Body of pancreas (tissue), 4 donors: ENCODE results near the gene C19orf85. TPM values are rescaled to one million over a fixed set of nuclear protein-coding genes. Genes with fewer than 3 reads are reported as not detected.

Experiments
- ATAC-seq: fragments of 150-250 bp; one replicate; pipeline ENCODE4 v1.9.1; 2016
- DNase-seq, 4 donors: peaks; one replicate each; pipeline ENCODE4 v3.0.0-alpha.2; 2019
- H3K27ac ChIP-seq, 4 donors: fragments of 200-600 bp; sonication (generic); 1 replicate in 3 of 4; 2 replicates in 1 of 4; pipeline versions ENCODE4 v1.5.1 to v1.6.1; 2016 to 2019; ENCODE audit warnings: mild to moderate bottlenecking in 1 of 4, mixed read lengths in 1 of 4, moderate library complexity in 1 of 4
- H3K27me3 ChIP-seq, 2 donors: fragments of 200-600 bp; sonication (generic); one replicate each; pipeline ENCODE4 v1.6.0; 2016; ENCODE audit warnings: mild to moderate bottlenecking in 1 of 2
- H3K36me3 ChIP-seq, 2 donors: fragments of 200-600 bp; sonication (generic); replicated peaks in 1 of 2; 2 replicates each; pipeline ENCODE4 v1.5.1; 2016; ENCODE audit warnings: low read depth in 2 of 2; ENCODE audit not compliant: insufficient read depth in 1 of 2
- H3K4me1 ChIP-seq: fragments of 200-600 bp; sonication (generic); one replicate; pipeline ENCODE4 v1.6.0; 2016
- H3K4me3 ChIP-seq, 2 donors: fragments of 200-600 bp; sonication (generic); 1 replicate in 1 of 2; 2 replicates in 1 of 2; pipeline ENCODE4 v1.5.1; 2016 to 2019
- H3K9me3 ChIP-seq, 3 donors: fragments of 200-600 bp; sonication (generic); 1 replicate in 2 of 3; 2 replicates in 1 of 3; pipeline ENCODE4 v1.5.1; 2016
- POLR2A ChIP-seq, 3 donors: fragments of 450-650 bp; IDR thresholded peaks; one replicate each; pipeline ENCODE4 v1.6.1; 2016; ENCODE audit warnings: antibody characterized with exemption in 3 of 3, mild to moderate bottlenecking in 2 of 3
- WGBS, 2 donors: methylation state at CpG; one replicate each; pipeline ENCODE4 v1.1.5; 2017; 5-methylcytosine and 5-hydroxymethylcytosine counted together
- intact Hi-C: fragments of 100-400 bp; cut with DNase I; formaldehyde crosslinking; loops from one replicate; pipeline ENCODE4 v1.15.1; 2023
- total RNA-seq, 2 donors: library from RNA; depleted of rRNA; stranded (reverse); fragments of >200 nt; gene quantifications; one replicate each; pipeline ENCODE4 v1.1.0, GENCODE V29; 2016
- TF ChIP-seq, protein P1 (sequence below), 7 experiments: fragments of 450-650 bp in 4 of 7; fragments of 200-600 bp in 3 of 7; sonication (generic) in 3 of 7; IDR thresholded peaks; one replicate each; pipeline ENCODE4 v1.5.1; 2016 to 2019; ENCODE audit warnings: antibody characterized with exemption in 7 of 7

The C19orf85 gene
- total RNA-seq, 2 donors from 2014 or later: not detected

DNA sequence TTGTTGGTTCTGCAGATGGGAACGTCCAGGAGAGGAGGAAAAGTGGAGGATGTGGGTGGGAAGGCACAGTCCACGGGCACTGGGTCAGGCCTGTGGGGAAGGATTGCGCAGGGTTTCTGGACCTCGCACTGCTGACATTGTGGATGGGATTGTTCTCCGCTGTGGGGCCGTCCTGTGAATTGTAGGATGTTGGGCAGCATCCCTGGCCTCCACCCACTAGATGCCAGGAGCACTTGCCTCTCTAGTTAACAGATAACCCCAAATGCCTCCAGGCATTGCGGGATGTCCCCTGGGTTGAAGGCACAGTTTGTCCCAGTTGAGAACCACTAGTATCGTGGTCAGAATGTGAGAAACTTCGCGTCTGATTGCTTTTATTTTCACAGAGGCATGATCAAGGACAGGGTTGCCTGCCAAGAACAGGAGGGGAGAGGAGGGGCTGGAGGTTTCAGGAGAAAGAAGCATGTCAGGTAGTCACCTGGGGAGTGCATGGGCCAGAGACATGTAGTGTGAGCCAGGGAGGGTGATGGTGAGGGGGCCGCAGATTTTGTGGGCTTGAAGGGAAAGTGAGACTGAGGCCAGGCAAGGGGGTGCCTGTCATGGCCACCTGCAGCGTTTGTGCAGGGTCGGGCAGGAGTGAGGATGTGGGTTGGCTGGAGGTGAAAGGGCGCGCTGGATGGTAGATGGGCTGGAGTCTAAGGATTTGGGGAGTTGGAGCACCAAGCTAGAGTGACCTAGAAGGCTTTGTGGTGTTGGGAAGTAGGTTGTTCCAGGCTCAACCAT is 15.1 kb upstream of the C19orf85 start:
- TF ChIP-seq POLR2A (IDR thresholded peaks at IDR 0.05): no peak
- TF ChIP-seq, protein P1, sequence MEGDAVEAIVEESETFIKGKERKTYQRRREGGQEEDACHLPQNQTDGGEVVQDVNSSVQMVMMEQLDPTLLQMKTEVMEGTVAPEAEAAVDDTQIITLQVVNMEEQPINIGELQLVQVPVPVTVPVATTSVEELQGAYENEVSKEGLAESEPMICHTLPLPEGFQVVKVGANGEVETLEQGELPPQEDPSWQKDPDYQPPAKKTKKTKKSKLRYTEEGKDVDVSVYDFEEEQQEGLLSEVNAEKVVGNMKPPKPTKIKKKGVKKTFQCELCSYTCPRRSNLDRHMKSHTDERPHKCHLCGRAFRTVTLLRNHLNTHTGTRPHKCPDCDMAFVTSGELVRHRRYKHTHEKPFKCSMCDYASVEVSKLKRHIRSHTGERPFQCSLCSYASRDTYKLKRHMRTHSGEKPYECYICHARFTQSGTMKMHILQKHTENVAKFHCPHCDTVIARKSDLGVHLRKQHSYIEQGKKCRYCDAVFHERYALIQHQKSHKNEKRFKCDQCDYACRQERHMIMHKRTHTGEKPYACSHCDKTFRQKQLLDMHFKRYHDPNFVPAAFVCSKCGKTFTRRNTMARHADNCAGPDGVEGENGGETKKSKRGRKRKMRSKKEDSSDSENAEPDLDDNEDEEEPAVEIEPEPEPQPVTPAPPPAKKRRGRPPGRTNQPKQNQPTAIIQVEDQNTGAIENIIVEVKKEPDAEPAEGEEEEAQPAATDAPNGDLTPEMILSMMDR (IDR thresholded peaks at IDR 0.05): no peak
- ATAC-seq: peak; percentile 28
- WGBS, 2 donors: 36 to 41% methylated on average over 14 to 15 of the region's 15 CpGs
- no peaks in the 10 kb centered on the region for H3K9me3 ChIP-seq
- no peaks in the 10 kb centered on the region for H3K27me3 ChIP-seq
- peaks cover 56% of the 10 kb centered on the region for H3K4me1 ChIP-seq
- intact Hi-C loops: no loop called here
- no peaks in the 10 kb centered on the region for H3K36me3 ChIP-seq
- DNase-seq: peak; percentile 59 to 82 (median 74)
- H3K4me3 ChIP-seq: no peak overlapping the region
- peak overlapping the region; percentile 60 to 76 (median 73) for H3K27ac ChIP-seq

DNA sequence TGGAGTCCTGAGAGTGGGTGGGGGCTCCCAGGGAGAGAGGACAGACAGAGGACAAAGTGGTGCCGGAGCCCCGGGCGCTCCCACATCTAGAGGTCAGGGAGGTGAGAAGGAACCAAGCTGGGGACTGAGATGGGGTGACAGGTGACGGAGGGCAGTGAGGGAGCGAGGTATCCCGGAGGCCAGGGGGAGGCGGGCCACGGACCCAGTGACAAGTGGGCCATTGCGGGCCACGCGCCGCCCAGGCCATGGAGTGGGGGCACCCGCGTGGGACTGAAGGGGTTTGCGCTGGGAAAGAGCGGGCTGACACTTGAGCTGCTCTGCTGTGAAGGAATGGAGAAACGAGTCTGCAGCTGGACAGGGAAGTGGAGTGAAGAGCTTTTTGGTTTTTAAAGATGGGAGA is 14.5 kb upstream of the C19orf85 start:
- intact Hi-C loops: no loop called here
- Histone ChIP-seq H3K4me1 (peaks cover 50% of the 10 kb centered on the region), H3K36me3 (no peaks in the 10 kb centered on the region), H3K4me3 (no peak overlapping the region), H3K27ac (peak overlapping the region; percentile 60 to 76 (median 73)), H3K27me3 (no peaks in the 10 kb centered on the region), H3K9me3 (no peaks in the 10 kb centered on the region)
- TF ChIP-seq, protein P1 (IDR thresholded peaks at IDR 0.05): no peak
- TF ChIP-seq POLR2A (IDR thresholded peaks at IDR 0.05): no peak
- ATAC-seq: no peak
- DNase-seq: no peak
- WGBS, 2 donors: 86% methylated on average over 17 of the region's 17 CpGs

DNA sequence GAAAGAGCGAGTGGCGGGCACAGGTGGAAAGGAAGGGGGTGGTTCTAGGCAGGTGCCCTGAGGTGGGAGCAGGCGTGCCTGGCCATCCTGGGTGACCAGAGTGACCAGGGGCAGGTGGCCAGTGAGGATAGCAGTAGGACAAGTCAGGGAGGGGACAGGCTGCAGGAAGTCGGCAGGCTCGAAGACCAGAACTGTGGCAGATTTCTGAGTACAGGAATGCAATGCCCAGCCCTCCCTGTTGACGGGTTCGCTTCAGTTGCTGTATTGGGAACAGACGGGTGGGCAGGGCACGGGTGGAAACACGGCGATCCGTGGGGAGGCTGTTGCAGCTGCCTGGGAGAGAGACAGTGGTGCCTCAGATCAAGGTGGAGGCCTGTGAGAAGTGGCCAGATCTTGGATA is 13.8 kb upstream of the C19orf85 start:
- no peak for ATAC-seq

DNA sequence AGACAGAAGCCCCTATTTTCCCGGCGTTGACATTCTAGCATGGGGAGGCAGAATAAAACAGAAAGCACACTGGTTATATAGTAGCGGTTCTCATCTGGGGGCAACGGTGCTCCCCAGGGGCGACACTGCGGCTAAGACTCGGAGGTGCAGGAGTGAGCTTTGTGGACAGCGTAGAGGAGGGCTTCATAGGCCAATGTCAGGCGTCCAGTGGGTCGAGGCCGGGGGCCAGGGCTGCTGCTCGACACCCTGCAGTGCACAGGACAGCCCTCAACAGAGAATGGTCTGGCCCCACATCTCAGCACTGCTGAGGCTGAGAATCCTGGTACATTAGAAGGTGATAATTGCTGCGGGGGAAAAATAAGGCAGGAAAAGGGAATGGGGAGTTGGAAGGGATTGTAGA is 13.4 kb upstream of the C19orf85 start:
- peak overlapping the region in 2 of 4 donors; percentile 6 to 74 for H3K27ac ChIP-seq
- no peaks in the 10 kb centered on the region for H3K36me3 ChIP-seq
- TF ChIP-seq POLR2A (IDR thresholded peaks at IDR 0.05): no peak
- WGBS, 2 donors: 65 to 67% methylated on average over 13 of the region's 13 CpGs
- H3K9me3 ChIP-seq: no peaks in the 10 kb centered on the region
- no peaks in the 10 kb centered on the region for H3K27me3 ChIP-seq
- no peak overlapping the region for H3K4me3 ChIP-seq
- intact Hi-C loops: no loop called here
- ATAC-seq (no peak), DNase-seq (no peak)
- H3K4me1 ChIP-seq: peaks cover 49% of the 10 kb centered on the region

More for the DNA sequence above, 13.8 kb upstream of the C19orf85 start:
- H3K27ac ChIP-seq: peak overlapping the region; percentile 60 to 76 (median 73)
- no peak for TF ChIP-seq POLR2A (IDR thresholded peaks at IDR 0.05)
- TF ChIP-seq, protein P1 (IDR thresholded peaks at IDR 0.05): no peak
- H3K9me3 ChIP-seq: no peaks in the 10 kb centered on the region
- H3K36me3 ChIP-seq: no peaks in the 10 kb centered on the region
- no peaks in the 10 kb centered on the region for H3K27me3 ChIP-seq
- H3K4me3 ChIP-seq: no peak overlapping the region
- H3K4me1 ChIP-seq: peaks cover 49% of the 10 kb centered on the region
- intact Hi-C loops: no loop called here
- 79 to 80% methylated on average over 12 of the region's 12 CpGs for WGBS, 2 donors
- DNase-seq: no peak

DNA sequence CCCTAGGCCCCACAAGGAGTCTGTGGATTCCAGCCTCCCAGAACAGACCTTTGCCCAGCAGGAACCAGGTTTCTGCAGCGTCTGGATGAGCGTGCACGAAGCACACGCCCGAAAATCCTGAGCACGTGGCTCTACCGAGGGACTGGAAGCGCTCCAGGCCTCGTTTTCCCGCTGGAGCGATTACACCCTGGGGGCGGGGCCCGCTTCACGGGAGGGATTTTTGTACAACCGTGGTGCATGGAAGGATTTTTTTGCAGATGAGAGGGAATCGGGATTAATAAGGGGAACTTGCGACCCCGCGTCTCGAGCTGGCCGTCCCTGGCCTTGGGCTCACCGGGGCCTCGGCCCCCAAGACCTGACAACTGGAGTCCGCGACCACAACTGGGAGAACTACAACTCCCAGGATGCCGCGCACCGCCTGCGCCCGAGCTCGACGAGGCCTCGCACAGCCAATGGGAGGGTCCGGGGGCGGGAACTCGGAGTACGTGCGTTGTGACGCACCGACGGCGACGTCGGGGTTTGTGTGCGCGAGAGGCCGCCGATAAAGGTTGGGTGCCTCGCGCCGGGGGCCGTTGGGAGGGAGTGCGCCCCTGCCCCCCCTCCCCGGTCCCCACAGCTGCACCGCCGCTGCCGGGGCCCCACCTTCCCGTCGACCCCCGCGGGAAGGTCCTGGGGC is 11.7 kb upstream of the C19orf85 start, which contains the start of gene ZNF628:
Gene ZNF628 (plus strand): TSS at position 518 of the 676 bp plus-strand sequence. CDS start 3,294 bp downstream, outside the sequence.
- TF ChIP-seq, protein P1 (IDR thresholded peaks at IDR 0.05): no peak
- TF ChIP-seq POLR2A (IDR thresholded peaks at IDR 0.05): peak; percentile 77 to 91 (median 78)
- DNase-seq (peak; percentile 99), ATAC-seq (peak; percentile 95)
- Histone ChIP-seq H3K9me3 (no peaks in the 10 kb centered on the region), H3K36me3 (no peaks in the 10 kb centered on the region), H3K27ac (peak within 1 kb of the TSS; percentile 93 to 98 (median 96)), H3K4me1 (peaks cover 49% of the 10 kb centered on the region), H3K4me3 (peak within 1 kb of the TSS; percentile 26 to 48), H3K27me3 (no peaks in the 10 kb centered on the region)
- intact Hi-C loops: no loop called here
- 0 to 1% methylated on average over 6 to 56 of the region's 61 CpGs for WGBS, 2 donors
